CD14-positive monocyte (primary cell): ENCODE measurements around the gene NUTM2G. TPM values are rescaled to one million over a fixed set of nuclear protein-coding genes. Genes with fewer than 3 reads are reported as not detected.
"Not testable (repeated sequence)": the region's sequence is repeated elsewhere in the genome, so short reads cannot be mapped to it uniquely, and the experiment has no call there.

ENCODE experiments used
- DNase-seq, 3 donors: peaks; one replicate each; pipeline ENCODE4 v3.0.0-alpha.2; 2011 to 2022
- H2AFZ ChIP-seq: 2 replicates; pipeline ENCODE4 v1.6.0; 2012; ENCODE audit warnings: mild to moderate bottlenecking, low read depth, low read length, inconsistent platforms; ENCODE audit not compliant: insufficient read depth, poor library complexity, severe bottlenecking
- H3K27ac ChIP-seq, 2 donors: 1 replicate in 1 of 2; 2 replicates in 1 of 2; pipeline ENCODE4 v1.5.1; 2012 to 2013; ENCODE audit warnings: low read length in 2 of 2, control low read depth in 1 of 2, inconsistent platforms in 1 of 2, low read depth in 1 of 2, mild to moderate bottlenecking in 1 of 2
- H3K27me3 ChIP-seq, 2 donors: one replicate each; pipeline versions ENCODE4 v1.6.0 to v1.6.1; 2011 to 2013; ENCODE audit warnings: low read length in 2 of 2; ENCODE audit not compliant: control insufficient read depth in 2 of 2, insufficient read depth in 2 of 2
- H3K36me3 ChIP-seq, 2 donors: replicated peaks in 1 of 2; 1 replicate in 1 of 2; 2 replicates in 1 of 2; pipeline versions ENCODE4 v1.5.1 to v1.6.1; 2012 to 2013; ENCODE audit warnings: low read length in 2 of 2, control low read depth in 1 of 2, inconsistent platforms in 1 of 2, mild to moderate bottlenecking in 1 of 2; ENCODE audit not compliant: insufficient read depth in 2 of 2, control insufficient read depth in 1 of 2
- H3K4me1 ChIP-seq, 2 donors: 1 replicate in 1 of 2; 2 replicates in 1 of 2; pipeline versions ENCODE4 v1.5.1 to v1.6.1; 2012 to 2013; ENCODE audit warnings: low read length in 2 of 2, control low read depth in 1 of 2, inconsistent platforms in 1 of 2, mild to moderate bottlenecking in 1 of 2, moderate library complexity in 1 of 2; ENCODE audit not compliant: insufficient read depth in 2 of 2, control insufficient read depth in 1 of 2
- H3K4me2 ChIP-seq: replicated peaks from 2 replicates; pipeline ENCODE3; 2012; ENCODE audit warnings: low read length, moderate library complexity, mild to moderate bottlenecking; ENCODE audit not compliant: poor library complexity, severe bottlenecking; ENCODE audit errors: extremely low read depth
- H3K4me3 ChIP-seq, 3 experiments: fragments of 200-600 bp in 1 of 3; sonication (generic) in 1 of 3; replicated peaks in 1 of 3; 1 replicate in 2 of 3; 2 replicates in 1 of 3; pipeline ENCODE4 v1.5.1; 2011 to 2013; ENCODE audit warnings: low read length in 3 of 3, mild to moderate bottlenecking in 3 of 3, control low read depth in 2 of 3, low read depth in 2 of 3, inconsistent platforms in 1 of 3, moderate library complexity in 1 of 3
- H3K79me2 ChIP-seq: 2 replicates; pipeline ENCODE4 v1.6.0; 2012; ENCODE audit warnings: mild to moderate bottlenecking, control low read depth, inconsistent platforms, low read length, moderate library complexity; ENCODE audit not compliant: insufficient read depth
- H3K9ac ChIP-seq: 2 replicates; pipeline ENCODE4 v1.6.0; 2017; ENCODE audit warnings: low read length, mild to moderate bottlenecking; ENCODE audit not compliant: insufficient read depth, poor library complexity, severe bottlenecking
- H3K9me3 ChIP-seq, 2 donors: replicated peaks in 1 of 2; 1 replicate in 1 of 2; 2 replicates in 1 of 2; pipeline versions ENCODE4 v1.5.1 to v1.6.1; 2012 to 2013; ENCODE audit warnings: low read length in 2 of 2, control low read depth in 1 of 2; ENCODE audit not compliant: control insufficient read depth in 1 of 2, insufficient read depth in 1 of 2
- H4K20me1 ChIP-seq: 2 replicates; pipeline ENCODE4 v1.6.0; 2012; ENCODE audit warnings: mild to moderate bottlenecking, low read length, control low read depth, moderate library complexity; ENCODE audit not compliant: insufficient read depth
- H3K27ac Mint-ChIP-seq, 7 donors: one replicate each; pipeline ENCODE4 v1.8.0; 2020; ENCODE audit warnings: mild to moderate bottlenecking in 7 of 7, mixed read lengths in 7 of 7, moderate library complexity in 6 of 7, inconsistent platforms in 2 of 7
- H3K27me3 Mint-ChIP-seq, 3 donors: one replicate each; pipeline ENCODE4 v1.8.0; 2021 to 2022; ENCODE audit warnings: low read depth in 3 of 3, mild to moderate bottlenecking in 3 of 3, mixed read lengths in 3 of 3, moderate library complexity in 3 of 3, inconsistent platforms in 1 of 3
- H3K36me3 Mint-ChIP-seq, 2 donors: one replicate each; pipeline ENCODE4 v1.8.0; 2020; ENCODE audit warnings: mixed read lengths in 2 of 2, inconsistent platforms in 1 of 2, mild to moderate bottlenecking in 1 of 2
- H3K4me1 Mint-ChIP-seq: one replicate; pipeline ENCODE4 v1.8.0; 2020; ENCODE audit warnings: mild to moderate bottlenecking, mixed read lengths
- H3K4me3 Mint-ChIP-seq, 2 donors: one replicate each; pipeline ENCODE4 v1.8.0; 2020; ENCODE audit warnings: mild to moderate bottlenecking in 2 of 2, mixed read lengths in 2 of 2, moderate library complexity in 1 of 2
- H3K9me3 Mint-ChIP-seq, 7 donors: one replicate each; pipeline ENCODE4 v1.8.0; 2020 to 2022; ENCODE audit warnings: mixed read lengths in 7 of 7, mild to moderate bottlenecking in 6 of 7, moderate library complexity in 6 of 7, inconsistent platforms in 2 of 7
- WGBS: methylation state at CpG from one replicate; pipeline ENCODE4 v1.1.5; 2013; ENCODE audit warnings: missing lambda C conversion rate; ENCODE audit not compliant: insufficient coverage; 5-methylcytosine and 5-hydroxymethylcytosine counted together
- intact Hi-C, 2 donors: fragments of 100-400 bp; cut with micrococcal nuclease; formaldehyde crosslinking; loops; one replicate each; pipeline versions ENCODE4 v1.15.0 to v1.15.1; 2023
- polyA plus RNA-seq, 3 donors: library from polyadenylated mRNA; depleted of rRNA in 1 of 3; unstranded in 2 of 3; stranded (reverse) in 1 of 3; fragments of 300-500 nt in 2 of 3; fragments of >200 nt in 1 of 3; fragmentation: Illumina TruSeq in 2 of 3; gene quantifications; 1 replicate in 2 of 3; 2 replicates in 1 of 3; pipeline ENCODE4 v1.2.3, GENCODE V29; 2012 to 2021

The NUTM2G gene
- polyA plus RNA-seq, 3 donors, result not detected

GRCh38 chr9:96918550-96918949 lies 10.1 kb upstream of the NUTM2G start:
- H3K9me3 ChIP-seq, H3K9me3 Mint-ChIP-seq, H2AFZ ChIP-seq, H3K9ac ChIP-seq, H4K20me1 ChIP-seq, H3K36me3 ChIP-seq, DNase-seq, H3K27me3 Mint-ChIP-seq, H3K4me1 Mint-ChIP-seq, H3K4me3 Mint-ChIP-seq, H3K4me2 ChIP-seq, H3K4me3 ChIP-seq, intact Hi-C loops, H3K4me1 ChIP-seq, H3K27me3 ChIP-seq, H3K27ac ChIP-seq, H3K79me2 ChIP-seq: not testable (repeated sequence)
- WGBS, result 93% methylated on average over 2 of the region's 6 CpGs
- H3K36me3 Mint-ChIP-seq, result peaks cover 6 to 21% of the 10 kb centered on the region in 2 donors
- H3K27ac Mint-ChIP-seq, result peak overlapping the region in 2 of 7 donors; percentile 68 to 76

GRCh38 chr9:96920803-96921202 lies 7.8 kb upstream of the NUTM2G start:
- H3K4me2 ChIP-seq, H3K9ac ChIP-seq, H3K27ac Mint-ChIP-seq, H3K9me3 Mint-ChIP-seq, H2AFZ ChIP-seq, H3K4me3 Mint-ChIP-seq, H4K20me1 ChIP-seq, H3K4me1 Mint-ChIP-seq, H3K27ac ChIP-seq, H3K36me3 ChIP-seq, H3K27me3 ChIP-seq, H3K4me1 ChIP-seq, H3K4me3 ChIP-seq, H3K9me3 ChIP-seq, intact Hi-C loops, DNase-seq, H3K79me2 ChIP-seq, H3K27me3 Mint-ChIP-seq: not testable (repeated sequence)
- peaks cover 7 to 19% of the 10 kb centered on the region in 2 donors for H3K36me3 Mint-ChIP-seq
- WGBS, result no CpG with 5 or more reads among the region's 4 CpGs

- H3K27ac Mint-ChIP-seq, H3K4me3 Mint-ChIP-seq, intact Hi-C loops: not testable (repeated sequence)
Measured at GRCh38 chr9:96925587-96925986, 3.1 kb upstream of the NUTM2G start.

GRCh38 chr9:96931665-96932064 lies 3.0 kb downstream of the NUTM2G start:
- WGBS, result 73% methylated on average over 4 of the region's 13 CpGs
- H3K27ac ChIP-seq, H3K4me1 ChIP-seq, H2AFZ ChIP-seq, H3K9ac ChIP-seq, H3K4me2 ChIP-seq, H3K79me2 ChIP-seq, H3K36me3 Mint-ChIP-seq, H3K4me3 ChIP-seq, H3K4me1 Mint-ChIP-seq, DNase-seq, H3K4me3 Mint-ChIP-seq, H3K9me3 Mint-ChIP-seq, intact Hi-C loops, H3K27me3 ChIP-seq, H3K27me3 Mint-ChIP-seq, H3K9me3 ChIP-seq, H3K36me3 ChIP-seq, H3K27ac Mint-ChIP-seq, H4K20me1 ChIP-seq: not testable (repeated sequence)

More at GRCh38 chr9:96925587-96925986, 3.1 kb upstream of the NUTM2G start:
- H3K4me2 ChIP-seq, H3K9me3 ChIP-seq, H3K27ac ChIP-seq, DNase-seq, H2AFZ ChIP-seq, H3K27me3 ChIP-seq, H3K4me3 ChIP-seq, H3K36me3 Mint-ChIP-seq, H3K9me3 Mint-ChIP-seq, H4K20me1 ChIP-seq, H3K9ac ChIP-seq, H3K79me2 ChIP-seq, H3K36me3 ChIP-seq, H3K4me1 Mint-ChIP-seq, H3K4me1 ChIP-seq, H3K27me3 Mint-ChIP-seq: not testable (repeated sequence)
- WGBS, result no CpG with 5 or more reads among the region's 5 CpGs
